Loucy (cell line): ENCODE data around the gene GALNT3.

ENCODE experiments used
- H2AFZ ChIP-seq: fragments of 200-600 bp; sonication (generic); 2 replicates; pipeline ENCODE4 v1.6.0; 2016; ENCODE audit warnings: antibody characterized with exemption, mild to moderate bottlenecking, low read length, moderate library complexity
- H3F3A ChIP-seq: fragments of 200-600 bp; 2 replicates; pipeline ENCODE4 v1.6.0; 2016; ENCODE audit warnings: antibody characterized with exemption, low read depth, mild to moderate bottlenecking
- H3K27me3 ChIP-seq: fragments of 200-600 bp; sonication (generic); 2 replicates; pipeline ENCODE4 v1.6.1; 2014; ENCODE audit warnings: low read length, mild to moderate bottlenecking; ENCODE audit not compliant: insufficient read depth, poor library complexity, severe bottlenecking
- H3K36me3 ChIP-seq: fragments of 200-600 bp; sonication (generic); 2 replicates; pipeline ENCODE4 v1.6.1; 2016; ENCODE audit warnings: low read length; ENCODE audit not compliant: insufficient read depth
- H3K4me1 ChIP-seq: fragments of 200-600 bp; sonication (generic); 2 replicates; pipeline ENCODE4 v1.5.1; 2014; ENCODE audit warnings: low read length, mild to moderate bottlenecking; ENCODE audit not compliant: insufficient read depth, poor library complexity, severe bottlenecking
- H3K4me2 ChIP-seq: fragments of 200-600 bp; sonication (generic); 2 replicates; pipeline ENCODE4 v1.6.0; 2014; ENCODE audit warnings: antibody characterized with exemption, low read length, low read depth, mild to moderate bottlenecking; ENCODE audit not compliant: poor library complexity, severe bottlenecking
- H3K4me3 ChIP-seq: fragments of 200-600 bp; sonication (generic); 2 replicates; pipeline ENCODE4 v1.5.1; 2014; ENCODE audit warnings: low read length, mild to moderate bottlenecking, mixed read lengths; ENCODE audit not compliant: poor library complexity, severe bottlenecking
- H3K79me2 ChIP-seq: fragments of 200-600 bp; sonication (generic); 2 replicates; pipeline ENCODE4 v1.6.1; 2014; ENCODE audit warnings: low read length; ENCODE audit not compliant: insufficient read depth
- H3K9ac ChIP-seq: fragments of 200-600 bp; sonication (generic); 2 replicates; pipeline ENCODE4 v1.6.0; 2014; ENCODE audit warnings: mild to moderate bottlenecking, low read depth, low read length, moderate library complexity; ENCODE audit not compliant: poor library complexity, severe bottlenecking
- H3K9me2 ChIP-seq: fragments of 200-600 bp; sonication (generic); replicated peaks from 2 replicates; pipeline ENCODE4 v1.6.1; 2016; ENCODE audit warnings: low read depth, low read length, mixed read lengths
- H3K9me3 ChIP-seq: fragments of 200-600 bp; sonication (generic); 2 replicates; pipeline ENCODE4 v1.6.1; 2014; ENCODE audit warnings: mild to moderate bottlenecking, antibody characterized with exemption, low read length, low read depth; ENCODE audit not compliant: insufficient read depth
- H4K20me1 ChIP-seq: fragments of 200-600 bp; sonication (generic); 2 replicates; pipeline ENCODE4 v1.6.0; 2014; ENCODE audit warnings: antibody characterized with exemption, low read length, mild to moderate bottlenecking; ENCODE audit not compliant: insufficient read depth, poor library complexity, severe bottlenecking
- EZH2phosphoT487 ChIP-seq: fragments of 200-600 bp; IDR thresholded peaks from 2 replicates; pipeline ENCODE4 v1.6.1; 2018; ENCODE audit warnings: antibody characterized with exemption, mild to moderate bottlenecking, moderate library complexity, borderline replicate concordance
- TF ChIP-seq, protein P1 (sequence below): fragments of 200-600 bp; sonication (generic); conservative IDR thresholded peaks from 2 replicates; pipeline ENCODE4 v1.5.1; 2014; ENCODE audit warnings: mild to moderate bottlenecking, antibody characterized with exemption, low read length

The GALNT3 gene

DNA sequence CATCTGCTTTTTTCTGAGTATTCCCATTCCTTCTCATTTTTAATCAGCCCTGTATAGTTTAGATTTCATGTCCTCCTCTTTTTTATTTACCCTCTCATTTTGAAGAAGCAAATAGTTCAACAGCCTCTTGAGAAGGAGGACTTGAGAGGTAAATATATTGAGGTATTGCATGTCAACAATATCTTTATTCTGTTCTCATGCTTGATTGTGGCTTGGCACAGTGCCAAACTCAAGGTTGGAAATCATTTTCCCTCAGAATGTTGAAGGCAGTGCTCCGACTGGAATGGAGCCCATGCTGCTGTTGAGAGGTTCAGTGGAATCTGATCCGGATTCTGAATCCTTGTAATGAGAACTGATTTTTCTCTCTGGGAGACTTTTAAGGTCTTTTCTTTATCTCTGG is 31.0 kb upstream of the GALNT3 start:
- H3K36me3 ChIP-seq: no peaks in the 10 kb centered on the region
- H3K9ac ChIP-seq: no peak overlapping the region
- H3K4me2 ChIP-seq: no peak overlapping the region
- no peaks in the 10 kb centered on the region for H3K9me3 ChIP-seq
- no peaks in the 10 kb centered on the region for H3K79me2 ChIP-seq
- TF ChIP-seq, protein P1, sequence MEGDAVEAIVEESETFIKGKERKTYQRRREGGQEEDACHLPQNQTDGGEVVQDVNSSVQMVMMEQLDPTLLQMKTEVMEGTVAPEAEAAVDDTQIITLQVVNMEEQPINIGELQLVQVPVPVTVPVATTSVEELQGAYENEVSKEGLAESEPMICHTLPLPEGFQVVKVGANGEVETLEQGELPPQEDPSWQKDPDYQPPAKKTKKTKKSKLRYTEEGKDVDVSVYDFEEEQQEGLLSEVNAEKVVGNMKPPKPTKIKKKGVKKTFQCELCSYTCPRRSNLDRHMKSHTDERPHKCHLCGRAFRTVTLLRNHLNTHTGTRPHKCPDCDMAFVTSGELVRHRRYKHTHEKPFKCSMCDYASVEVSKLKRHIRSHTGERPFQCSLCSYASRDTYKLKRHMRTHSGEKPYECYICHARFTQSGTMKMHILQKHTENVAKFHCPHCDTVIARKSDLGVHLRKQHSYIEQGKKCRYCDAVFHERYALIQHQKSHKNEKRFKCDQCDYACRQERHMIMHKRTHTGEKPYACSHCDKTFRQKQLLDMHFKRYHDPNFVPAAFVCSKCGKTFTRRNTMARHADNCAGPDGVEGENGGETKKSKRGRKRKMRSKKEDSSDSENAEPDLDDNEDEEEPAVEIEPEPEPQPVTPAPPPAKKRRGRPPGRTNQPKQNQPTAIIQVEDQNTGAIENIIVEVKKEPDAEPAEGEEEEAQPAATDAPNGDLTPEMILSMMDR: no peak
- no peak for TF ChIP-seq EZH2phosphoT487
- H4K20me1 ChIP-seq: no peaks in the 10 kb centered on the region
- H3K4me3 ChIP-seq: no peak overlapping the region
- H3K4me1 ChIP-seq: no peaks in the 10 kb centered on the region
- no peaks in the 10 kb centered on the region for H3F3A ChIP-seq
- H2AFZ ChIP-seq: no peak overlapping the region
- H3K9me2 ChIP-seq: no peaks in the 10 kb centered on the region
- H3K27me3 ChIP-seq: no peaks in the 10 kb centered on the region

DNA sequence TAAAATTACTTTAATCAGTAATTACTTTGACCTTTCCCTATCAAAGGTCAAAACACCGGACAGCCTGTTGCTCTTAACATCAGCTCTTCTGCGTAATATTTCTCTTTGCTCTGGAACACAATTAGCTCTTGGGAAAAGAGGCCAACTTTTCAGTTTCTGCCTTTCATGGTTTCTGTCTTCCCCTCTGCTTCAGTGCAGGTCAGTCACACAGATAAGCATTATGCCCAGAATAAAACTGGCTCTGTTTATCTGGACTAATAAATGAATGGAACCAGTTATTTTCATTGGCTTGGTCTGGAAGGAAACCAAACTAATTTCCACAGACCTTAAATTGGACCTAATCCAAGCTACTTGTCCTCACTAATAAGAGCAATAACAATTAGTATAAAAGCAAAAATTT is 26.2 kb upstream of the GALNT3 start:
- H3K27me3 ChIP-seq: no peaks in the 10 kb centered on the region
- H3K9me2 ChIP-seq: no peaks in the 10 kb centered on the region
- H3F3A ChIP-seq: no peaks in the 10 kb centered on the region
- no peaks in the 10 kb centered on the region for H3K36me3 ChIP-seq
- no peak overlapping the region for H3K4me2 ChIP-seq
- no peaks in the 10 kb centered on the region for H4K20me1 ChIP-seq
- H3K9ac ChIP-seq: no peak overlapping the region
- TF ChIP-seq, protein P1: no peak
- no peak for TF ChIP-seq EZH2phosphoT487
- no peaks in the 10 kb centered on the region for H3K4me1 ChIP-seq
- no peaks in the 10 kb centered on the region for H3K79me2 ChIP-seq
- no peaks in the 10 kb centered on the region for H3K9me3 ChIP-seq
- no peak overlapping the region for H2AFZ ChIP-seq
- no peak overlapping the region for H3K4me3 ChIP-seq

DNA sequence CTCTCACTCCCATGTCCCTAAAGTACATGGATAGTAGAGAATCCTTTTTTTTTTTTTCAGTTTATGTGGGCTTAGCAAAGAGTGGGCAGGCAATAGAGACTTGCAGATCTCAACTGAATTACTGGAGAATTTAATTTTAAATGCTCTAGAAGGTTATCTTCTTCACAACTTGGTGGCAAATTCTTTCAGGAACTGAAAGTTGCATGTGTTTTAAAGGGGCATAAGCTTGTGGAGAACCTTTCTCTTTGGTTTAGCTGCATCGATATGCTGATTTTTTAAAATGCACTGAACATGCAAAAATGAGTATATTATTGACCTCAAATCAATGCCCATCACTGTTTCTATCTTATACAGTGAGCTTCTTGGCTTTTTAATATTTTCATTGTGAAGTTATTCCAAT is 24.9 kb upstream of the GALNT3 start:
- Histone ChIP-seq H3K9me2 (no peaks in the 10 kb centered on the region), H3K79me2 (no peaks in the 10 kb centered on the region), H3K4me3 (no peak overlapping the region), H3K9me3 (no peaks in the 10 kb centered on the region), H3K9ac (no peak overlapping the region), H4K20me1 (no peaks in the 10 kb centered on the region), H3K4me2 (no peak overlapping the region), H3K36me3 (no peaks in the 10 kb centered on the region), H2AFZ (no peak overlapping the region), H3K4me1 (no peaks in the 10 kb centered on the region), H3K27me3 (no peaks in the 10 kb centered on the region), H3F3A (no peaks in the 10 kb centered on the region)
- no peak for TF ChIP-seq EZH2phosphoT487
- TF ChIP-seq, protein P1: no peak
